HG03139 (cell line): ENCODE measurements around the gene CCDC59.

Experiments
- ATAC-seq: cut with Tn5 transposase; IDR thresholded peaks from one replicate; pipeline ENCODE4 v1.9.1; 2021; ENCODE audit not compliant: unreplicated experiment

The CCDC59 gene

GRCh38 chr12:82325540-82326336 is 32.4 kb downstream of the CCDC59 start:
- no peak for ATAC-seq

- ATAC-seq, result no peak
These were observed 38.9 kb downstream of the CCDC59 start for GRCh38 chr12:82319276-82319675.

DNA sequence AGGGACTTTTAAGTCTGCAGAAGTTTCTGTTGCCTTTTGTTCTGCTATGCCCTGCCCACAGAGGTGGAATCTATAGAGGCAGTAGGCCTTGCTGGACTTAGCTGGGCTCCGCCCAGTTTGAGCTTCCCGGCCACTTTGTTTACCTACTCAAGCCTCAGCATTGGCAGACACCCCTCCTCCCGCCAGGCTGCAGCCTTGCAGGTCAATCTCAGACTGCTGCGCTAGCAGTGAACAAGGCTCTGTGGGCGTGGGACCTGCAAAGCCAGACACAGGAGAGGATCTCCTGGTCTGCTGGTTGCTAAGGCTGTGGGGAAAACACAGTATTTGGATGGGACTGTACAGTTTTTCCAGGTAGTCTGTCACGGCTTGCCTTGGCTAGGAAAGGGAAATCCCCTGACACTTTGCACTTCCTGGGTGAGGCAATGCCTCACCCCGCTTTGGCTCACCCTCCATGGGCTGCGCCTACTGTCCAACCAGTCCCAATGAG is 43.7 kb downstream of the CCDC59 start:
- ATAC-seq, result no peak
